CD14-positive monocyte (primary cell): Measurements from ENCODE around the gene PLCB1. TPM values are rescaled to one million over a fixed set of nuclear protein-coding genes. Genes with fewer than 3 reads are reported as not detected.
A peak's percentile ranks its signal among the peaks of the same experiment; 100 is the strongest.

ENCODE experiments used
- DNase-seq, 3 donors: peaks; one replicate each; pipeline ENCODE4 v3.0.0-alpha.2; 2011 to 2022
- H2AFZ ChIP-seq: 2 replicates; pipeline ENCODE4 v1.6.0; 2012; ENCODE audit warnings: mild to moderate bottlenecking, low read depth, low read length, inconsistent platforms; ENCODE audit not compliant: insufficient read depth, poor library complexity, severe bottlenecking
- H3K27ac ChIP-seq, 2 donors: 1 replicate in 1 of 2; 2 replicates in 1 of 2; pipeline ENCODE4 v1.5.1; 2012 to 2013; ENCODE audit warnings: low read length in 2 of 2, control low read depth in 1 of 2, inconsistent platforms in 1 of 2, low read depth in 1 of 2, mild to moderate bottlenecking in 1 of 2
- H3K27me3 ChIP-seq, 2 donors: one replicate each; pipeline versions ENCODE4 v1.6.0 to v1.6.1; 2011 to 2013; ENCODE audit warnings: low read length in 2 of 2; ENCODE audit not compliant: control insufficient read depth in 2 of 2, insufficient read depth in 2 of 2
- H3K36me3 ChIP-seq, 2 donors: replicated peaks in 1 of 2; 1 replicate in 1 of 2; 2 replicates in 1 of 2; pipeline versions ENCODE4 v1.5.1 to v1.6.1; 2012 to 2013; ENCODE audit warnings: low read length in 2 of 2, control low read depth in 1 of 2, inconsistent platforms in 1 of 2, mild to moderate bottlenecking in 1 of 2; ENCODE audit not compliant: insufficient read depth in 2 of 2, control insufficient read depth in 1 of 2
- H3K4me1 ChIP-seq, 2 donors: 1 replicate in 1 of 2; 2 replicates in 1 of 2; pipeline versions ENCODE4 v1.5.1 to v1.6.1; 2012 to 2013; ENCODE audit warnings: low read length in 2 of 2, control low read depth in 1 of 2, inconsistent platforms in 1 of 2, mild to moderate bottlenecking in 1 of 2, moderate library complexity in 1 of 2; ENCODE audit not compliant: insufficient read depth in 2 of 2, control insufficient read depth in 1 of 2
- H3K4me2 ChIP-seq: replicated peaks from 2 replicates; pipeline ENCODE3; 2012; ENCODE audit warnings: low read length, moderate library complexity, mild to moderate bottlenecking; ENCODE audit not compliant: poor library complexity, severe bottlenecking; ENCODE audit errors: extremely low read depth
- H3K4me3 ChIP-seq, 3 experiments: fragments of 200-600 bp in 1 of 3; sonication (generic) in 1 of 3; replicated peaks in 1 of 3; 1 replicate in 2 of 3; 2 replicates in 1 of 3; pipeline ENCODE4 v1.5.1; 2011 to 2013; ENCODE audit warnings: low read length in 3 of 3, mild to moderate bottlenecking in 3 of 3, control low read depth in 2 of 3, low read depth in 2 of 3, inconsistent platforms in 1 of 3, moderate library complexity in 1 of 3
- H3K79me2 ChIP-seq: 2 replicates; pipeline ENCODE4 v1.6.0; 2012; ENCODE audit warnings: mild to moderate bottlenecking, control low read depth, inconsistent platforms, low read length, moderate library complexity; ENCODE audit not compliant: insufficient read depth
- H3K9ac ChIP-seq: 2 replicates; pipeline ENCODE4 v1.6.0; 2017; ENCODE audit warnings: low read length, mild to moderate bottlenecking; ENCODE audit not compliant: insufficient read depth, poor library complexity, severe bottlenecking
- H3K9me3 ChIP-seq, 2 donors: replicated peaks in 1 of 2; 1 replicate in 1 of 2; 2 replicates in 1 of 2; pipeline versions ENCODE4 v1.5.1 to v1.6.1; 2012 to 2013; ENCODE audit warnings: low read length in 2 of 2, control low read depth in 1 of 2; ENCODE audit not compliant: control insufficient read depth in 1 of 2, insufficient read depth in 1 of 2
- H4K20me1 ChIP-seq: 2 replicates; pipeline ENCODE4 v1.6.0; 2012; ENCODE audit warnings: mild to moderate bottlenecking, low read length, control low read depth, moderate library complexity; ENCODE audit not compliant: insufficient read depth
- H3K27ac Mint-ChIP-seq, 7 donors: one replicate each; pipeline ENCODE4 v1.8.0; 2020; ENCODE audit warnings: mild to moderate bottlenecking in 7 of 7, mixed read lengths in 7 of 7, moderate library complexity in 6 of 7, inconsistent platforms in 2 of 7
- H3K27me3 Mint-ChIP-seq, 3 donors: one replicate each; pipeline ENCODE4 v1.8.0; 2021 to 2022; ENCODE audit warnings: low read depth in 3 of 3, mild to moderate bottlenecking in 3 of 3, mixed read lengths in 3 of 3, moderate library complexity in 3 of 3, inconsistent platforms in 1 of 3
- H3K36me3 Mint-ChIP-seq, 2 donors: one replicate each; pipeline ENCODE4 v1.8.0; 2020; ENCODE audit warnings: mixed read lengths in 2 of 2, inconsistent platforms in 1 of 2, mild to moderate bottlenecking in 1 of 2
- H3K4me1 Mint-ChIP-seq: one replicate; pipeline ENCODE4 v1.8.0; 2020; ENCODE audit warnings: mild to moderate bottlenecking, mixed read lengths
- H3K4me3 Mint-ChIP-seq, 2 donors: one replicate each; pipeline ENCODE4 v1.8.0; 2020; ENCODE audit warnings: mild to moderate bottlenecking in 2 of 2, mixed read lengths in 2 of 2, moderate library complexity in 1 of 2
- H3K9me3 Mint-ChIP-seq, 7 donors: one replicate each; pipeline ENCODE4 v1.8.0; 2020 to 2022; ENCODE audit warnings: mixed read lengths in 7 of 7, mild to moderate bottlenecking in 6 of 7, moderate library complexity in 6 of 7, inconsistent platforms in 2 of 7
- CTCF ChIP-seq: fragments of 200-600 bp; IDR thresholded peaks from one replicate; pipeline ENCODE4 v1.8.0; 2022; ENCODE audit warnings: antibody characterized with exemption, mild to moderate bottlenecking
- WGBS: methylation state at CpG from one replicate; pipeline ENCODE4 v1.1.5; 2013; ENCODE audit warnings: missing lambda C conversion rate; ENCODE audit not compliant: insufficient coverage; 5-methylcytosine and 5-hydroxymethylcytosine counted together
- intact Hi-C, 2 donors: fragments of 100-400 bp; cut with micrococcal nuclease; formaldehyde crosslinking; loops; one replicate each; pipeline versions ENCODE4 v1.15.0 to v1.15.1; 2023
- polyA plus RNA-seq, 3 donors: library from polyadenylated mRNA; depleted of rRNA in 1 of 3; unstranded in 2 of 3; stranded (reverse) in 1 of 3; fragments of 300-500 nt in 2 of 3; fragments of >200 nt in 1 of 3; fragmentation: Illumina TruSeq in 2 of 3; gene quantifications; 1 replicate in 2 of 3; 2 replicates in 1 of 3; pipeline ENCODE4 v1.2.3, GENCODE V29; 2012 to 2021

Gene PLCB1
- polyA plus RNA-seq, 3 donors = 8.6 to 16.4 (median 13.2) TPM

- H3K4me1 ChIP-seq = peaks cover 20 to 34% of the 10 kb centered on the region in 2 donors
- H2AFZ ChIP-seq = no peak overlapping the region
- H3K79me2 ChIP-seq = peaks cover 18% of the 10 kb centered on the region
- no peaks in the 10 kb centered on the region for H4K20me1 ChIP-seq
- no peak overlapping the region for H3K4me3 ChIP-seq
- Mint-ChIP-seq H3K4me3 (no peak overlapping the region), H3K27ac (peak overlapping the region in 2 of 7 donors; percentile 33 to 44), H3K27me3 (no peaks in the 10 kb centered on the region), H3K36me3 (peaks cover 0 to 7% of the 10 kb centered on the region in 2 donors), H3K9me3 (peaks cover 0 to 2% (median 0%) of the 10 kb centered on the region in 7 donors), H3K4me1 (peaks cover 41% of the 10 kb centered on the region)
- H3K4me2 ChIP-seq = no peak overlapping the region
- TF ChIP-seq CTCF = no peak
- no peaks in the 10 kb centered on the region for H3K36me3 ChIP-seq
- H3K9me3 ChIP-seq = no peaks in the 10 kb centered on the region
- DNase-seq = peak in 2 of 3 donors; percentile 11 to 41
- H3K9ac ChIP-seq = no peak overlapping the region
- no peak overlapping the region for H3K27ac ChIP-seq
- no peaks in the 10 kb centered on the region for H3K27me3 ChIP-seq
- intact Hi-C loops = no loop called here
- 48% methylated on average over 3 of the region's 5 CpGs for WGBS
These were observed 229.1 kb downstream of the PLCB1 start for GRCh38 chr20:8361006-8361652.

GRCh38 chr20:8361779-8362178, 229.7 kb downstream of the PLCB1 start:
- Histone ChIP-seq H3K9ac (no peak overlapping the region), H3K36me3 (no peaks in the 10 kb centered on the region), H2AFZ (no peak overlapping the region), H3K4me3 (no peak overlapping the region), H3K9me3 (no peaks in the 10 kb centered on the region), H3K27ac (no peak overlapping the region), H3K27me3 (no peaks in the 10 kb centered on the region), H3K4me1 (peaks cover 15 to 28% of the 10 kb centered on the region in 2 donors), H3K4me2 (no peak overlapping the region), H4K20me1 (no peaks in the 10 kb centered on the region), H3K79me2 (peaks cover 18% of the 10 kb centered on the region)
- no peak for TF ChIP-seq CTCF
- Mint-ChIP-seq H3K27me3 (no peaks in the 10 kb centered on the region), H3K27ac (no peak overlapping the region), H3K4me3 (no peak overlapping the region), H3K9me3 (peaks cover 0 to 2% (median 0%) of the 10 kb centered on the region in 7 donors), H3K4me1 (peaks cover 34% of the 10 kb centered on the region), H3K36me3 (peaks cover 0 to 7% of the 10 kb centered on the region in 2 donors)
- intact Hi-C loops = no loop called here
- no peak for DNase-seq
